Nephron progenitor cell (in vitro differentiated cells): Measurements from ENCODE around the gene IFFO2.
A peak's percentile ranks its signal among the peaks of the same experiment; 100 is the strongest.

ENCODE experiments used
- DNase-seq: peaks from one replicate; pipeline ENCODE4 v3.0.0; 2021
- H3K27ac Mint-ChIP-seq: 2 replicates; pipeline ENCODE4 v1.8.0; 2021; ENCODE audit warnings: mild to moderate bottlenecking, moderate library complexity, mixed read lengths
- H3K27me3 Mint-ChIP-seq: 2 replicates; pipeline ENCODE4 v1.8.0; 2021; ENCODE audit warnings: mild to moderate bottlenecking, low read depth, mixed read lengths; ENCODE audit not compliant: poor library complexity
- H3K36me3 Mint-ChIP-seq: 2 replicates; pipeline ENCODE4 v1.8.0; 2021; ENCODE audit warnings: low read depth, mixed read lengths
- H3K4me1 Mint-ChIP-seq: 2 replicates; pipeline ENCODE4 v1.8.0; 2021; ENCODE audit warnings: mixed read lengths
- H3K4me3 Mint-ChIP-seq: 2 replicates; pipeline ENCODE4 v1.8.0; 2021; ENCODE audit warnings: mild to moderate bottlenecking, moderate library complexity, mixed read lengths
- H3K9me3 Mint-ChIP-seq: 2 replicates; pipeline ENCODE4 v1.8.0; 2021; ENCODE audit warnings: mild to moderate bottlenecking, moderate library complexity, mixed read lengths
- TF ChIP-seq, protein P1 (sequence below): fragments of 200-600 bp; sonication (generic); IDR thresholded peaks from 2 replicates; pipeline ENCODE4 v1.5.0; 2021; ENCODE audit warnings: antibody characterized with exemption

IFFO2 gene

GRCh38 chr1:18956193-18957135, at the start of gene IFFO2:
Gene IFFO2 (minus strand): TSS chr1:18956676. CDS start chr1:18956332, 344 bp downstream.
- TF ChIP-seq, protein P1, sequence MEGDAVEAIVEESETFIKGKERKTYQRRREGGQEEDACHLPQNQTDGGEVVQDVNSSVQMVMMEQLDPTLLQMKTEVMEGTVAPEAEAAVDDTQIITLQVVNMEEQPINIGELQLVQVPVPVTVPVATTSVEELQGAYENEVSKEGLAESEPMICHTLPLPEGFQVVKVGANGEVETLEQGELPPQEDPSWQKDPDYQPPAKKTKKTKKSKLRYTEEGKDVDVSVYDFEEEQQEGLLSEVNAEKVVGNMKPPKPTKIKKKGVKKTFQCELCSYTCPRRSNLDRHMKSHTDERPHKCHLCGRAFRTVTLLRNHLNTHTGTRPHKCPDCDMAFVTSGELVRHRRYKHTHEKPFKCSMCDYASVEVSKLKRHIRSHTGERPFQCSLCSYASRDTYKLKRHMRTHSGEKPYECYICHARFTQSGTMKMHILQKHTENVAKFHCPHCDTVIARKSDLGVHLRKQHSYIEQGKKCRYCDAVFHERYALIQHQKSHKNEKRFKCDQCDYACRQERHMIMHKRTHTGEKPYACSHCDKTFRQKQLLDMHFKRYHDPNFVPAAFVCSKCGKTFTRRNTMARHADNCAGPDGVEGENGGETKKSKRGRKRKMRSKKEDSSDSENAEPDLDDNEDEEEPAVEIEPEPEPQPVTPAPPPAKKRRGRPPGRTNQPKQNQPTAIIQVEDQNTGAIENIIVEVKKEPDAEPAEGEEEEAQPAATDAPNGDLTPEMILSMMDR: no peak
- peaks cover 67% of the 10 kb centered on the region for H3K27me3 Mint-ChIP-seq
- peak within 1 kb of the TSS; percentile 84 for H3K4me3 Mint-ChIP-seq
- no peak within 1 kb of the TSS for H3K27ac Mint-ChIP-seq
- peak; percentile 100 for DNase-seq
- peaks cover 47% of the 10 kb centered on the region for H3K4me1 Mint-ChIP-seq
- H3K9me3 Mint-ChIP-seq: no peaks in the 10 kb centered on the region
- no peaks in the 10 kb centered on the region for H3K36me3 Mint-ChIP-seq

- H3K9me3 Mint-ChIP-seq: peaks cover 28% of the 10 kb centered on the region
- no peak overlapping the region for H3K4me3 Mint-ChIP-seq
- H3K36me3 Mint-ChIP-seq: peaks cover 9% of the 10 kb centered on the region
- TF ChIP-seq, protein P1: no peak
- H3K27me3 Mint-ChIP-seq: peaks cover 3% of the 10 kb centered on the region
- peaks cover 45% of the 10 kb centered on the region for H3K4me1 Mint-ChIP-seq
- no peak overlapping the region for H3K27ac Mint-ChIP-seq
- no peak for DNase-seq
Measured at GRCh38 chr1:19006000-19006399, 49.5 kb upstream of the IFFO2 start.

- H3K9me3 Mint-ChIP-seq: peaks cover 47% of the 10 kb centered on the region
Measured at GRCh38 chr1:19003371-19004290, 47.2 kb upstream of the IFFO2 start.

DNA sequence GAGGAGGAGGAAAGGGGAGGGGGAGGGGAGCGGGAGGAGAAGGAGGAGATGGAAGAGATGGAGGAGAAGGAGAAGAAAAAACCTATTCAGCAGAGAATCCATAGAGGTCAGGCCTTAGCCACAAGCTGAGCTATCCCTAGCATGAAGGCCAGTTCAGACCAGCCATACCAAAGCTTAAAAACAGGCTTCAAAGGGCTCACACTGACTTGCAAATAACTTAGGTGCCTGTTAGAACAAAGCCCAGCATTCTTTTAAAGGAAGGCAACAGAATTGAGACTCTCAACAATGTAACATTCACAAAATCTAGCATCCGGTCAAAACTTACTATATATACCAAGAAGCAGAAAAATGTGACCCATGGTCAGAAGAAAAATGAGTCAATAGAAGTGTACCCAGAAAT, 43.6 kb upstream of the IFFO2 start:
- Mint-ChIP-seq H3K36me3 (peaks cover 18% of the 10 kb centered on the region), H3K4me3 (no peak overlapping the region), H3K27ac (no peak overlapping the region), H3K27me3 (peaks cover 6% of the 10 kb centered on the region), H3K9me3 (peaks cover 47% of the 10 kb centered on the region), H3K4me1 (no peaks in the 10 kb centered on the region)
- TF ChIP-seq, protein P1: no peak
- DNase-seq: no peak

More at GRCh38 chr1:19003371-19004290, 47.2 kb upstream of the IFFO2 start:
- TF ChIP-seq, protein P1: no peak
- Mint-ChIP-seq H3K27me3 (peaks cover 6% of the 10 kb centered on the region), H3K27ac (no peak overlapping the region), H3K4me1 (peaks cover 25% of the 10 kb centered on the region), H3K36me3 (peaks cover 18% of the 10 kb centered on the region), H3K4me3 (no peak overlapping the region)
- DNase-seq: no peak

DNA sequence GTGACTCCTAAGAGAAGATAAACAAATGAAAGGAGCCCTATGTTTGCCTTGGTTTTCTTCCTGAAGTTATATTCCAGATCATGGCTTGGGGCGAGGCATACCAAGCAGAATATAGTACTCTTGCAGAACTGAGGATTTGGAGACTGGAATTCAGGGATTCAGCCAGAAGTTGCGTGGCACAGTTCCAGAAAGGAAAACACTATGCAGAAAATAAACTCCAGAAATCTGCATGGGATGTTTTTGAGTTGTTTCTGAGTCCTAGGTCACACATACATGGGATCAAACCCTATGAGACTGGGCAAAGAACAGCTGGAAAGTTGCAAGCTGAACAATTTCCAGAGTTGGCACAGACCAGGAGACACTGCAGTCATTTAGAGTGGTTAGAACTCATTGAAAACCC, 42.9 kb upstream of the IFFO2 start:
- Mint-ChIP-seq H3K9me3 (peaks cover 47% of the 10 kb centered on the region), H3K27me3 (peaks cover 8% of the 10 kb centered on the region), H3K4me1 (no peaks in the 10 kb centered on the region), H3K4me3 (no peak overlapping the region), H3K27ac (no peak overlapping the region), H3K36me3 (peaks cover 18% of the 10 kb centered on the region)
- DNase-seq: no peak
- TF ChIP-seq, protein P1: no peak
